Measurements from ENCODE around the gene DPP6.

The DPP6 gene

GRCh38 chr7:154517768-154518167 is 465.6 kb downstream of the DPP6 start:
- no peak overlapping the region for H2BK120ac ChIP-seq (ENCODE audit: low read depth, low read length)
- no peaks in the 10 kb centered on the region for H3K79me2 ChIP-seq (ENCODE audit: control insufficient read depth, insufficient read depth, low read length)
- no peaks in the 10 kb centered on the region for H3K79me1 ChIP-seq (ENCODE audit: low read length)
- H3K56ac ChIP-seq (ENCODE audit: low read length): no peak overlapping the region
- no peaks in the 10 kb centered on the region for H3K4me1 ChIP-seq (ENCODE audit: control insufficient read depth, low read depth, low read length)
- H3K23ac ChIP-seq (ENCODE audit: low read length): no peak overlapping the region
- H3K18ac ChIP-seq (ENCODE audit: low read length): no peak overlapping the region
- no peak overlapping the region for H2AK5ac ChIP-seq (ENCODE audit: low read length)
- no peak for DNase-seq
- H2BK5ac ChIP-seq (ENCODE audit: low read length): no peak overlapping the region
- no peak overlapping the region for H3K4ac ChIP-seq (ENCODE audit: low read depth, low read length)
- H3K9ac ChIP-seq (ENCODE audit: low read length): no peak overlapping the region
- no peak overlapping the region for H4K8ac ChIP-seq (ENCODE audit: low read depth, low read length)
- no peak overlapping the region for H3K4me3 ChIP-seq (ENCODE audit: low read length)
- no peak overlapping the region for H2BK15ac ChIP-seq (replicated peaks; ENCODE audit: low read depth)
- no peak overlapping the region for H3K27ac ChIP-seq (ENCODE audit: low read depth, low read length)
- no peak overlapping the region for H4K5ac ChIP-seq (ENCODE audit: low read length)
- no CpG with 5 or more reads among the region's 10 CpGs for WGBS (ENCODE audit: extremely low coverage, insufficient coverage, low lambda C conversion rate)
- no peaks in the 10 kb centered on the region for H3K36me3 ChIP-seq (ENCODE audit: control insufficient read depth, insufficient read depth, low read length)
- H3K4me2 ChIP-seq (ENCODE audit: low read length): no peak overlapping the region
- no peaks in the 10 kb centered on the region for H3K27me3 ChIP-seq (ENCODE audit: insufficient read depth, low read length, poor library complexity)

GRCh38 chr7:154519229-154519628 is 467.0 kb downstream of the DPP6 start:
- Histone ChIP-seq H2BK120ac (ENCODE audit: low read depth, low read length) (no peak overlapping the region), H4K8ac (ENCODE audit: low read depth, low read length) (no peak overlapping the region), H3K56ac (ENCODE audit: low read length) (no peak overlapping the region), H3K27me3 (ENCODE audit: insufficient read depth, low read length, poor library complexity) (no peaks in the 10 kb centered on the region), H3K4ac (ENCODE audit: low read depth, low read length) (no peak overlapping the region), H3K18ac (ENCODE audit: low read length) (no peak overlapping the region), H3K4me3 (ENCODE audit: low read length) (no peak overlapping the region), H3K4me2 (ENCODE audit: low read length) (no peak overlapping the region), H4K5ac (ENCODE audit: low read length) (no peak overlapping the region), H3K27ac (ENCODE audit: low read depth, low read length) (no peak overlapping the region), H3K79me1 (ENCODE audit: low read length) (no peaks in the 10 kb centered on the region), H2BK5ac (ENCODE audit: low read length) (no peak overlapping the region), H3K9ac (ENCODE audit: low read length) (no peak overlapping the region), H3K79me2 (ENCODE audit: control insufficient read depth, insufficient read depth, low read length) (no peaks in the 10 kb centered on the region), H2AK5ac (ENCODE audit: low read length) (no peak overlapping the region), H3K4me1 (ENCODE audit: control insufficient read depth, low read depth, low read length) (no peaks in the 10 kb centered on the region), H3K36me3 (ENCODE audit: control insufficient read depth, insufficient read depth, low read length) (no peaks in the 10 kb centered on the region), H2BK15ac (replicated peaks; ENCODE audit: low read depth) (no peak overlapping the region), H3K23ac (ENCODE audit: low read length) (no peak overlapping the region)
- no CpG with 5 or more reads among the region's 4 CpGs for WGBS (ENCODE audit: extremely low coverage, insufficient coverage, low lambda C conversion rate)
- DNase-seq: no peak

- no peak overlapping the region for H3K4ac ChIP-seq (ENCODE audit: low read depth, low read length)
- no peak overlapping the region for H2BK15ac ChIP-seq (replicated peaks; ENCODE audit: low read depth)
- no peaks in the 10 kb centered on the region for H3K4me1 ChIP-seq (ENCODE audit: control insufficient read depth, low read depth, low read length)
- no peak overlapping the region for H3K4me3 ChIP-seq (ENCODE audit: low read length)
- no peaks in the 10 kb centered on the region for H3K27me3 ChIP-seq (ENCODE audit: insufficient read depth, low read length, poor library complexity)
- no peaks in the 10 kb centered on the region for H3K79me1 ChIP-seq (ENCODE audit: low read length)
- H4K5ac ChIP-seq (ENCODE audit: low read length): no peak overlapping the region
- H3K9ac ChIP-seq (ENCODE audit: low read length): no peak overlapping the region
- H3K79me2 ChIP-seq (ENCODE audit: control insufficient read depth, insufficient read depth, low read length): no peaks in the 10 kb centered on the region
- H2AK5ac ChIP-seq (ENCODE audit: low read length): no peak overlapping the region
- DNase-seq: no peak
- H2BK5ac ChIP-seq (ENCODE audit: low read length): no peak overlapping the region
- H4K8ac ChIP-seq (ENCODE audit: low read depth, low read length): no peak overlapping the region
- H3K56ac ChIP-seq (ENCODE audit: low read length): no peak overlapping the region
- H3K23ac ChIP-seq (ENCODE audit: low read length): no peak overlapping the region
- H3K36me3 ChIP-seq (ENCODE audit: control insufficient read depth, insufficient read depth, low read length): no peaks in the 10 kb centered on the region
- no CpG with 5 or more reads among the region's 1 CpG for WGBS (ENCODE audit: extremely low coverage, insufficient coverage, low lambda C conversion rate)
- H3K4me2 ChIP-seq (ENCODE audit: low read length): no peak overlapping the region
- no peak overlapping the region for H3K18ac ChIP-seq (ENCODE audit: low read length)
- H2BK120ac ChIP-seq (ENCODE audit: low read depth, low read length): no peak overlapping the region
- H3K27ac ChIP-seq (ENCODE audit: low read depth, low read length): no peak overlapping the region
These were observed 477.9 kb downstream of the DPP6 start for GRCh38 chr7:154530136-154530535.

GRCh38 chr7:154532771-154533170 is 480.6 kb downstream of the DPP6 start:
- no peak overlapping the region for H3K4me3 ChIP-seq (ENCODE audit: low read length)
- H3K56ac ChIP-seq (ENCODE audit: low read length): no peak overlapping the region
- H3K18ac ChIP-seq (ENCODE audit: low read length): no peak overlapping the region
- no peaks in the 10 kb centered on the region for H3K4me1 ChIP-seq (ENCODE audit: control insufficient read depth, low read depth, low read length)
- H3K36me3 ChIP-seq (ENCODE audit: control insufficient read depth, insufficient read depth, low read length): no peaks in the 10 kb centered on the region
- H3K4ac ChIP-seq (ENCODE audit: low read depth, low read length): no peak overlapping the region
- peak; percentile 1 for DNase-seq
- no peak overlapping the region for H3K27ac ChIP-seq (ENCODE audit: low read depth, low read length)
- no peak overlapping the region for H2AK5ac ChIP-seq (ENCODE audit: low read length)
- no peak overlapping the region for H3K4me2 ChIP-seq (ENCODE audit: low read length)
- H3K9ac ChIP-seq (ENCODE audit: low read length): no peak overlapping the region
- no peak overlapping the region for H4K8ac ChIP-seq (ENCODE audit: low read depth, low read length)
- H2BK120ac ChIP-seq (ENCODE audit: low read depth, low read length): no peak overlapping the region
- no peaks in the 10 kb centered on the region for H3K79me1 ChIP-seq (ENCODE audit: low read length)
- H2BK5ac ChIP-seq (ENCODE audit: low read length): no peak overlapping the region
- H2BK15ac ChIP-seq (replicated peaks; ENCODE audit: low read depth): no peak overlapping the region
- no peaks in the 10 kb centered on the region for H3K27me3 ChIP-seq (ENCODE audit: insufficient read depth, low read length, poor library complexity)
- H3K79me2 ChIP-seq (ENCODE audit: control insufficient read depth, insufficient read depth, low read length): no peaks in the 10 kb centered on the region
- no peak overlapping the region for H4K5ac ChIP-seq (ENCODE audit: low read length)
- H3K23ac ChIP-seq (ENCODE audit: low read length): no peak overlapping the region

- Histone ChIP-seq H3K79me1 (ENCODE audit: low read length) (no peaks in the 10 kb centered on the region), H3K4ac (ENCODE audit: low read depth, low read length) (no peak overlapping the region), H4K5ac (ENCODE audit: low read length) (no peak overlapping the region), H3K27me3 (ENCODE audit: insufficient read depth, low read length, poor library complexity) (no peaks in the 10 kb centered on the region), H3K36me3 (ENCODE audit: control insufficient read depth, insufficient read depth, low read length) (no peaks in the 10 kb centered on the region), H2BK120ac (ENCODE audit: low read depth, low read length) (no peak overlapping the region), H3K23ac (ENCODE audit: low read length) (no peak overlapping the region), H4K8ac (ENCODE audit: low read depth, low read length) (no peak overlapping the region), H3K4me2 (ENCODE audit: low read length) (no peak overlapping the region), H3K18ac (ENCODE audit: low read length) (no peak overlapping the region), H2BK5ac (ENCODE audit: low read length) (no peak overlapping the region), H2BK15ac (replicated peaks; ENCODE audit: low read depth) (no peak overlapping the region), H3K79me2 (ENCODE audit: control insufficient read depth, insufficient read depth, low read length) (no peaks in the 10 kb centered on the region), H3K4me3 (ENCODE audit: low read length) (no peak overlapping the region), H3K4me1 (ENCODE audit: control insufficient read depth, low read depth, low read length) (no peaks in the 10 kb centered on the region), H3K27ac (ENCODE audit: low read depth, low read length) (no peak overlapping the region), H2AK5ac (ENCODE audit: low read length) (no peak overlapping the region), H3K9ac (ENCODE audit: low read length) (no peak overlapping the region), H3K56ac (ENCODE audit: low read length) (no peak overlapping the region)
- no peak for DNase-seq
- WGBS (ENCODE audit: extremely low coverage, insufficient coverage, low lambda C conversion rate): no CpG with 5 or more reads among the region's 4 CpGs
These were observed 488.4 kb downstream of the DPP6 start for GRCh38 chr7:154540596-154540995.

GRCh38 chr7:154541606-154542005 is 489.4 kb downstream of the DPP6 start:
- Histone ChIP-seq H3K27ac (ENCODE audit: low read depth, low read length) (no peak overlapping the region), H2BK120ac (ENCODE audit: low read depth, low read length) (no peak overlapping the region), H3K18ac (ENCODE audit: low read length) (no peak overlapping the region), H3K79me1 (ENCODE audit: low read length) (no peaks in the 10 kb centered on the region), H4K5ac (ENCODE audit: low read length) (no peak overlapping the region), H3K4me1 (ENCODE audit: control insufficient read depth, low read depth, low read length) (no peaks in the 10 kb centered on the region), H2BK5ac (ENCODE audit: low read length) (no peak overlapping the region), H3K4me3 (ENCODE audit: low read length) (no peak overlapping the region), H4K8ac (ENCODE audit: low read depth, low read length) (no peak overlapping the region), H2AK5ac (ENCODE audit: low read length) (no peak overlapping the region), H3K27me3 (ENCODE audit: insufficient read depth, low read length, poor library complexity) (no peaks in the 10 kb centered on the region), H3K4ac (ENCODE audit: low read depth, low read length) (no peak overlapping the region), H3K4me2 (ENCODE audit: low read length) (no peak overlapping the region), H3K9ac (ENCODE audit: low read length) (no peak overlapping the region), H3K36me3 (ENCODE audit: control insufficient read depth, insufficient read depth, low read length) (no peaks in the 10 kb centered on the region), H3K79me2 (ENCODE audit: control insufficient read depth, insufficient read depth, low read length) (no peaks in the 10 kb centered on the region), H2BK15ac (replicated peaks; ENCODE audit: low read depth) (no peak overlapping the region), H3K56ac (ENCODE audit: low read length) (no peak overlapping the region), H3K23ac (ENCODE audit: low read length) (no peak overlapping the region)
- no peak for DNase-seq
- WGBS (ENCODE audit: extremely low coverage, insufficient coverage, low lambda C conversion rate): no CpG with 5 or more reads among the region's 5 CpGs
